HG02798 (cell line): ENCODE data around the gene COX19.
A peak's percentile ranks its signal among the peaks of the same experiment; 100 is the strongest.

Experiments
- ATAC-seq: cut with Tn5 transposase; IDR thresholded peaks from one replicate; pipeline ENCODE4 v1.9.1; 2021; ENCODE audit warnings: mild to moderate bottlenecking; ENCODE audit not compliant: unreplicated experiment, poor library complexity

The COX19 gene

DNA sequence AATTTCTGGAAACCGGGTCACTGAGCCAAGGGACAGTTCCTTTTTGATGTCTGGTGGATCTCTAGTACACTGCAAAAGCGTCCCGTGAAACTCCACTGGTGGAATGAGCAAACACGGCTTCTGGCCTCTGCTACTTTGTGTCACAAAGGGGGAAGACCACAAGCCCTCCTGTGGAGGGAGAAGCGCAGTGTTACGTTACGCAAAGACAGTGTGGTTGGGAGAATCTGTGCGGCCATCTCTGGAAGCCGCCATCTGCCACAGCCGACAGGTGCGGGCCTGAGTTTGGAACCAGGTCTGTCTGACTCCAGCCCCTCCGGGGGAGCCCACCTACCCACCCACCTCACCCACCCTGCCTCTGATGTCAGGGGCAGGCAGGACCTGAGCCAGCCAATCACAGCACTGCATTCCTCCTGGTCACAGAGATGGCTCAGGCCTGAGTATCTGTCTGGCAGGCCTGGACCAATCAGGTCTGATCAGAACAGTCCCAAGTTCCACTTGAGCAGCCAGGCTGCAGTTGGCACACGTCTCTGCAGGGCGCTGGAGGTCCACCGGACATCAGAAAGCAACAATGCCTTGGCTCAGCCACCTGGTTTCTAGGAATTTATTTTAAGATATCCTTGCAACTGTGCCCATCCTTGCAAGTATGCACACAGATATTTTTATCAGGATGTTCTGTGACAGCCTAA is 4.7 kb upstream of the COX19 start:
- ATAC-seq, result no peak

DNA sequence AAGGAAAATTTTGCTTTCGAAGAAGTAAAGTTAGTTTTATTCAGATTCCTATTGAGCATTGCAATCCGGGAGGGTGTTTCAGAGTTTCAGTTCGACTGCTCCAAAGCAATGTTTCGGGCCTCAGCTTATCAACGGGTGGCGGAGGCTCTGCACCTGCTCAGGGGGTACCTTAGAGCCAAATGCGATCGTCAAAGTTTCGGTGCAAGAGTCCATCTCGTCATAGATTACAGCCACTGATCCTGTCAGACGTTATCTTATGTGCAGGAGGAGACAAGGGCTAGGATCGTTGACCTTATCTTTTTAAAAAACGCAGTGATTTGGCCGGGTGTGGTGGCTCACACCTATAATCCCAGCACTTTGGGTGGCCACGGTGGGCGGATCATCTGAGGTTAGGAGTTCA is 3.8 kb upstream of the COX19 start:
- no peak for ATAC-seq

DNA sequence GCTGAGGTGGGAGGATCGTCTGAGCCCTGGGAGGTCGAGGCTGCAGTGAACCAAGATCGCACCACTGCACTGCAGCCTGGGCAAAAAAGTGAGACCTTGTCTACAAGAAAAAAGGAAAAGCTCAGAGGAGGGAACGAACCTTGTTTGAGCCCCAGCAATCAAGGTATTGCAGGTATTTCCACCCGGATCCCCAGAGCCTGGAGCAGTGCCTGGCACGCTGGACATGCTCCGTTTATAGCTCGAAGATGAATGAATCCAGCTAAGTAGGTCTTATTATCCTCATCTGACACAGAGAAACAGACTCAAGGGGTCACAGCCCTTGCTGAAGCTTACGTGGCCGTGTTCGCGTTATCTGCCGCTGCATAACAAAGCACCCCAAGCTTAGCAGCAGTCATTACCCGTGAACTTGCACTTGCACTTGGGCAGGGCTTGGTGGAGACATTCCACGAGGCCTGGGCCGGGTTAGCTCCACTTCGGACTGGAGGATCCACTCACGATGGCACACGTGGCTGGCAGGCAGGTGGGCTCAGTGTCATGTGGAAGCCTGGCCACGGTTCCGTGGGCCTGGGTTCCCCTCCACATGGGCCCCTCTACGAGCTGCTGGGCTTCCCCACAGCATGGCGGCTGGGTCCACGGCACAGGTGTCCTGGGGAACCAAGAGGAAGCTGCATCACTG is 3.2 kb upstream of the COX19 start:
- ATAC-seq, result no peak

DNA sequence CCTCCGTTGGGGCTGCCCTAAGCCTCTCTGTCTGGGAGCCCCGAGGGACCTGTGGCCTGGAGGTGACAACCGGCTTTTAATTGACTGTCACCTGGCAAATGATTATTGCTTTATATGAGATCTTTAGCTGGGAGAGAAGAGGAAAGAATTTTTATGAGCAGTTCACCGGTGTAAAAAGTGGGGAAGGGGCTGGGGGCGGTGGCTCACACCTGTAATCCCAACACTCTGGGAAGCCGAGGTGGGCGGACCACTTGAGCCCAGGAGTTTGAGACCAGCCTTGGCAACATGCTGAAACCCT is 2.6 kb upstream of the COX19 start:
- no peak for ATAC-seq

DNA sequence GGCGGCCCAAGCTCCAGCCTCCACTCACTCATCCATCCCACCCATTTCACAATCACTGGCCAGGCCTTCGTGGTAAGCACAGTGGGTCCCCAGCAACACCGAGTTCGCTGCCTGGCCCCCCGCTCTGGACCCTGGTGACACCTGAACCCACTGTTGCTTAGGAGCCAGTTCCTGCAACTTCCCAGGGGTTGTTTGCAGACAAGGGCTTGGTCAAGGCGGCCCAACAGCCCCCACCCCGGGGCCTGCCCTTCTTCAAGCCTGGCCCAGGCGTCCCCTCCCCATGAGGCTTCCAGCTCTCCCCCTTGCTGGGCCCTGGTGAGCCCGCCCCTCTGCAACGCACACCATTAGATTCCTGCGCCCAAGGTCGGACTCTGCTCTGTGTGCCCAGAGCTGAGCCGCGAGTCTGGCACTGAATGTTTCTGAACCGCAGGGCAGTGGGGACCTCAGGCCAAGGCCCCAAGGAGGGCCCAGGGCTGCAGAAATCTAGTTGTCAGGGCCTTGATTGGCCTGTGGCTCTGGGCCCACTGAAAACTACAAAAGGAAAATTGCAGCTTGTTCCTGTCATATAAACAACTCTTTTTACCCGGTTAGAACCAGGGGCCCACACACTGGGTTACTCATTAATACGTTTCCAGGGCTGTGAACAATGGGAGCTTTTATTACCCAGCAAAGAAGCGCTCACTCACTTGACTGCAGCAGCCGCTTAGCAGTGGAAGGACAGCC is 2.1 kb upstream of the COX19 start:
- ATAC-seq, result peak; percentile 37

DNA sequence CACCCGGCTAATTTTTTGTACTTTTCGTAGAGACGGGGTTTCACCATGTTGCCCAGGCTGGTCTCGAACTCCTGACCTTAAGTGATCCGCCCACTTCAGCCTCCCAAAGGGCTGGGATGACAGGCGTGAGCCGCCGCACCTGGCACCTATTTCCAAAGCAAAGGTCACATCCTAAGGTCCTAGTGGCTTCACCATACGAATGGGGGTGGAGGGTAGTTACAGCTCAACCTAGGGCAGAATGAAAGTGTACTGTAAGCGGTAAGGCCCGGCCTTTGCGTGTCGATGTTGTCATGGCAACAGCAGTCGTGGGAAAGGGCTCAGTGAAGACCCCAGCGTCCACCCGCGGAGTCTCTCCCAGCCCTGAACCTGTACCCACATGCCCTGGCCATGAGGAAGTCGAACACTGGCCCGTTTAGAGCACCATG is 1.6 kb upstream of the COX19 start:
- no peak for ATAC-seq

DNA sequence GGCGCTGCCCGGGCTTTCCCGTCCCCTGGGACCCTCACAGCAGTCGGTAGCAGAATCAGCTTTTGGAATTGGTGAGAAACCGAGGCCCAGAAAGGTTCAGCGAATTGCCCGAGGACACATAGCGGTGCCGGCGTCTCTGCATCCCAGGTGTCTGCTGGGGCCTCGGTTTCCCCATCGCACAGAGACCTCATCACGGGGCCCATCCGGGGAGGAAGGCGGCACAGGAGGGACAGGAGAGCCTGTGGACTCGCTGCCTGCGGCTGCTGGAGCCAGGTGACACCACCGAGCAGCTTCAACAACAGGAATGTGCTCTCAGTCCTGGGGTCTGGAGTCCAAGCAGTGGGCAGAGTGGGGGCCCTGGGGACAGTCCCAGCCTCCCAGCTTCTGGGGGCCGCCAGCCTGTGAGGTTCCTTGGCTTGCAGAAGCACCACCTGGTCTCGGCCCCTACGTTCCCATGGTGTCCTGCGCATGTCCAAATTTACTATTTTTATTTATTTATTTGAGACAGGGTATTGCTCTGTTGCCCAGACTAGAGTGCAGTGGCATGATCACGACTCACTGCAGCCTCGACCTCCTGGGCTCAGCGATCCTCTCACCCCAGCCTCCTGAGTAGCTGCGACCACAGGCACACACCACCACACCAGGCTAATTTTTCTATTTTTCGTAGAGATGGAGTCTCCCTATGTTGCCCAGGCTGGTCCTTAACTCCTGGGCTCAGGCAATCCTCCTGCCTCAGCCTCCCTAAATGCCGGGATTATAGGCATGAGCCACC is 539 bp upstream of the COX19 start:
- no peak for ATAC-seq

DNA sequence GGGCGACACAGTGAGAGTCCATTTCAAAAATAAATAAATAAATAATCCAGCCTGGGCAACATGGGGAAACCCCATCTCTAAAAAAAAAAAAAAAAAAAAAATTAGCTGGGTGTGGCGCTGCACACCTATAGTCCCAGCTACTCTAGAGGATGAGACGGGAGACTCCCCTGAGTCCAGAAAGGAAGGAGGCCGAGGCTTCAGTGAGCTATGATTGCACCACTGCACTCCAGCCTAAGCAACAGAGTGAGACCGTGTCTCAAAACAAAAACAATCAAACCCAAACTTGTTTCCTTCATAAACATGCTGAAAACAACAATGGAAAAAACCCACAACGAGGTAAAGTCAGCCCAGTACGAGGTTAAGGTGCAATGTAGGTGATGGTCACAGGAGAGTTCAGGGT is 1.2 kb downstream of the COX19 start:
- no peak for ATAC-seq

DNA sequence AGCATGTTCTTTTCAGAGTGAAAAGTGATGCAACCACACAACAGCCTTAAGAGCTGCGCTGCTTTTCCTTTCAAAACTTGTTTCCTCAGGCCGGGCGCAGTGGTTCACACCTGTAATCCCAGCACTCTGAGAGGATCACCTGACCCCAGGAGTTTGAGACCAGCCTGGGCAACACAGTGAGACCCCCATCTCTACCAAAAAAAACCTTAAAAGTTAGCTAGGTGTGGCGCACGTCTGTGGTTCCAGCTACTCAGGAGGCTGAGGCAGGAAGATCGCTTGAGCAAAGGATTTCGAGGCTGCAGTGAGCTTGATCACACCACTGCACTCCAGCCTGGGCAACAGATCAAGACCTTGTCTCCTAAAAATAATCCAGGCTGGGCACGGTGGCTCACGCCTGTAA is 2.0 kb downstream of the COX19 start:
- no peak for ATAC-seq

DNA sequence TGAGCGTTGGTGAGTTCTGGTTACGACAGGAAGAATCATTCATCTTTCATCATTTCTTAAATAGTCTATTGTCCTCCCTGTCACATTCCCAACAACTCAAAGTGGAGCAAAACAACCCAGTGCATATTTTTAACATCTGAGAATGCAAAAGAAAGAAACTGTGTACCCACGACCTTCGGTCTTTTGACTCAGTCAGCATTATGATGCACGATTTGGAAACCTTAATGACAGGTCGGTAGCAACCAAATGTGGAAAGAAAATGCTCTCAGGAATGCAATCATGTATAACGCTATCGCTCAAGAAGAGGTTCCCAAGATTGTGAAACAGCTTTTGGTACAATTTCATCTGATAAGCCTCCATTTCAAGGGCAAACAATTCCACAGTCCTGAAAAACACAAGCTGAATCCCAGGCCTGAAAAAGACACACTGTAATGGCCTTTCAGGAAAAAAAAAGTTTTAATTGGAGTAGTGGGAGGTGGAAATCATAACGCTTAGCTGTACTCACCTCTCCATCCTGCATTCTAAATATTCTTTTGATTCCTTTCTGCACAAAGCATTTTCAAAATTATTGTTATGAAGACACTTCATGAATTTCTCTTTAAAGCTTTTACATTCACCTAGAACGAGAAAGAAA is 2.6 kb downstream of the COX19 start:
- no peak for ATAC-seq

DNA sequence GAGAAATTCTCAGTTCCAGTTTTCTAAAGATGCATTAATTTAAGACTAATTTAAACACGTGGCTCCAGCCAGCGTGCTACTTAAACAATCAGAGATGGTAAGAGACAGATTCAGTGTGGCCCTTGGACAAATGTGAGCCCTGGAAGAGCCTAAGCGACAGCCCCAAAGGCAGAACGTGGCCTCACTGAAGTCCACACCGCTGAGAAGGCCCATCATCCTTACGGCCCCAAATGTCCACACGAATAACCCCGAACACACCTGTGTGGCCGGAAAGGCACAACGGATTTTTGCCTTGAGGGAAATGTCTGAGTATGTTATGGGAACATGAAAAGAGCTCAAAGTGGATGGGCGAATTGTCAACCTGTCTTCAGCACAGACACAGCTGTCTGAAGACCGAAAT is 3.2 kb downstream of the COX19 start:
- ATAC-seq, result no peak

DNA sequence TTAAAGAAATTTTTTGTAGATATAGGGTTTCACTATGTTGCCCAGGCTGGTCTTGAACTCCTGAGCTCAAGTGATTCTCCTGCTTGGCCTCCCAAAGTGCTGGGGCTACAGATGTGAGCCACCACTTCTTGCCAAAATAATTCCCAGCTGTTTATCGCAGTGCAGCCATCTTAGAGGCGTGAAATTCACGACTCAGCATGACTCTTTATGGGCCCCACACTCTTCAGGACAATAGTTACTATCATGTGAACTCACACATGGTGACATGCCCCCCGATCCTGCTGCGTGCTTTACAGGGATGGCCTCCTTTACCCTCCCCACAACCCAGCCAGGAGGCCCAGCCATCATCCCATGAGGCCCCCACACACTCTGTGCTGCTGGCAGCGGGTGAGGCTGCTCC is 4.6 kb downstream of the COX19 start:
- no peak for ATAC-seq

DNA sequence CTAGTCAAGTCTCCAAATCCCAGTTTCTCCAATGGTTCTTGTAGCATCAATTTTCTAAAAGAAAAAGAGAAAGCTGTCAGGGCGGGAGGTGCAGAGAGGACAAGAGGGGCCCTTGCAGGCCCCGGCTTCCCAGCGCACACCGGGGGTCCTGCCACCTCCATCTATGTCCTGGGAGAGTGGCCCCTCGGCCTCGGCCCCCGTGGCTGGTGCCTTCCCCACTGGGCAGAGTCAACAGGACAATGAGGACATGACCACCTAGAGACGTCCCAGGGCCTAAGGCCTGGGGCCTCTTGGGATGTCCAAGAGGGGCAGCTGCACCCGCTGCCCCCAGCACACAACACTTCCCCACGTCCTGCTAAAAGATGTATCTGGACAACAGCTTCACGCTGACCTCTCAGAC is 5.9 kb downstream of the COX19 start:
- no peak for ATAC-seq

DNA sequence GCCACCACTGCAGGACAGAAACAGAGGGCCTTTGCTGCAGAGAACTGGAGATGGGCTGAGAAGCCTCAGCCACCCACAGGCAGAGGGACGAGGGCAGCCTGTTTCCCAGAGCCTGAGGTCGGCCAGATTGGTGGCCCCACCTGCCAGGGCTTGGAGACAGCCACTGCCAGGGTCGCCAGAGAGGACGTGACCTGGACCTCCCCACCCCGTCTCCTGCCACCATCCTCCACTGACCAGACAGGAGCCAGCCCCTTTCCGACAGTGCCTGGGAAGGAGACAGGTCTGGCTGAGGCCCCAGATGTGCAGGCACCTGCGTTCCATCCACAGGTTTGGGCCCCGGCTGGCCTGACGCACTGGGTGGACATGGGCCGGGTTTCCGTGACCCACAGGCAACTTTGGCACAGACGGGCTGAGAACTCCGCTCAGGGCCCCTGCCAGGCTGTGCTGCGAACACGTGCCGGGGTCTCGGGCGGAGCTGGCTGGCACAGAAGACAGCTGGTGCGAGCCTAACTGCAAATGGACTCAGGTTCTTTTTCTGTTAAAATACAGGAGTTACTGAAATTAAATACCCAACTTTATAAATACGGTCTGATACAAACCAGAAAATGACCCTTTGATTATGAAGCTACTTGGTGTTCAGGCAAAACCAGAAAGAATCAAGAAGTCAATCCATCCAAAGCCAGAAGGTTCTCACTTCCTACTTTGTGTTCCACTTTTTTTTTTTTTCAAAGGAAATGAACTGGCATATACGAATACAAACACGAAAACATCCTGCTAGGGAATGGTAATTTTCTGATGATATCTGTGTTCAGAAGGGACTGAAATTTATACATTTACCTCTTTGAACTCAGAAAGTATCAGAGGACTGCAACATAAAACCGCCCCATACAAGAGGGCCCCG is 6.9 kb downstream of the COX19 start:
- no peak for ATAC-seq

DNA sequence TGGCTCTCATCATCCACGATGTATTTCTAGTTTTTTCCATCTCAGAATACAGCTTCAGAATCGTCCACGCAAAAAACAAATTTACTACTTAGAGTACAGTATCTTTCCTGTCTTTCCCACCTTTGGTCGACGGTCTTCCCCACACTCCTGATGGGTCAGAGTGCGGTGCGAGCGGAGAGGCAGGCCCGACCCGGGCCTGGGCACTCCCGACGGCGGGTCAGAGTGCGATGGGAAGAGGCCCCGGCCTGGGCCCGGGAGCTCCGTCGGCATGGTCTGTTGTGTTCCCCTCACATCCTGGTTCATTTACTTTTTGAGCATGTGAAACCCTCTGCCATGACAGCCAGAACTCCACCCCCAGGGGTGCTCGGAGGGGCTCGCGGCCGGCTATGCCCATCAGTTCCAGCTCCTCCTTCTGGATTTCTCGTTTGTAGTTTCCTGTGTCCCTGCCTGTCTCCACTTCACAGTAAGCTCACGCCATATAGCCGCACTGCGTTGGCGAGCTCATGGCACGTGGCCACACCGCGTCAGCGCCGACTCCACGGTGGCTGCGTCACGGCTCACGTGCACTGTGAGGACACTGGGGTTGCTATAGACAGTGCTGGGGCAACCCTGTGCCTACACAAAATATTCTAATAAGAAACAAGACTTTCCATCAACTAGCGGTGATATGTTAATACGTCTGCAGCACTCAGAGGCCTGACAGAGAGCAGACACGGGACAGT is 7.8 kb downstream of the COX19 start:
- ATAC-seq, result no peak

DNA sequence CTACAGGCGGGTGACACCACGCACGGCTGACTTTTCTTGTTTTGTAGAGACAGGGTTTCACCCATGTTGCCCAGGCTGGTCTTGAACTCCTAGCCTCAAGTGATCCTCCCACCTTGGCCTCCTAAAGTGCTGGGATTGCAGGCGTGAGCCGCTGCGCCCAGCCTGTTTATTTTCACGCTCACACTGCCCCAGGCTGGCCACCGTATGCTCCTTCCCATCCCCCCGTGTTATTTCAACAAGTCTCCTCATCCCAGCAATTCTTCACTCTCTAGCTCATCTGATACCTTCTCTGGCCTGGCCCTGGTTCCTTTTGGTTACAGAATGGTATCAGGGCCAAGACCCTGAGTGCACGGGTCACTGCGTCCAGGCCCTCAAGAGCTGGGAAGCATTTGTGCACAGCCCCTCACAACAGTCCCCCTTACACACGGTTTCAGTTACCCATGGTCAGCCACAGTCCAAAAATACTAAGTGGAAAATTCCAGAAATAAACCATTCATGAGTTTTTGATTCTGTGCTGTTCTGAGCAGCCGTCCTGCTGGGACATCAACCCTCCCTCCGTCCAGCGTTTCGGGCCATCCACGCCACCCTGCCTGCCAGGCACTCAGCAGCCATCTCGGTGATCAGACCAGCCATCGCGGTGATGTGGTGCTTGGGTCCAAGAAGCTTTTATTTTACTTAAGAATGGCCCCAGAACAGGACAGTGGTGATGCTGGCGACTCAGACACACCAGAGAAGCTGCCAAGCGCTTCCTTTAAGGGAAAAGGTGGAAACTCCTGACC is 8.9 kb downstream of the COX19 start:
- ATAC-seq, result no peak

DNA sequence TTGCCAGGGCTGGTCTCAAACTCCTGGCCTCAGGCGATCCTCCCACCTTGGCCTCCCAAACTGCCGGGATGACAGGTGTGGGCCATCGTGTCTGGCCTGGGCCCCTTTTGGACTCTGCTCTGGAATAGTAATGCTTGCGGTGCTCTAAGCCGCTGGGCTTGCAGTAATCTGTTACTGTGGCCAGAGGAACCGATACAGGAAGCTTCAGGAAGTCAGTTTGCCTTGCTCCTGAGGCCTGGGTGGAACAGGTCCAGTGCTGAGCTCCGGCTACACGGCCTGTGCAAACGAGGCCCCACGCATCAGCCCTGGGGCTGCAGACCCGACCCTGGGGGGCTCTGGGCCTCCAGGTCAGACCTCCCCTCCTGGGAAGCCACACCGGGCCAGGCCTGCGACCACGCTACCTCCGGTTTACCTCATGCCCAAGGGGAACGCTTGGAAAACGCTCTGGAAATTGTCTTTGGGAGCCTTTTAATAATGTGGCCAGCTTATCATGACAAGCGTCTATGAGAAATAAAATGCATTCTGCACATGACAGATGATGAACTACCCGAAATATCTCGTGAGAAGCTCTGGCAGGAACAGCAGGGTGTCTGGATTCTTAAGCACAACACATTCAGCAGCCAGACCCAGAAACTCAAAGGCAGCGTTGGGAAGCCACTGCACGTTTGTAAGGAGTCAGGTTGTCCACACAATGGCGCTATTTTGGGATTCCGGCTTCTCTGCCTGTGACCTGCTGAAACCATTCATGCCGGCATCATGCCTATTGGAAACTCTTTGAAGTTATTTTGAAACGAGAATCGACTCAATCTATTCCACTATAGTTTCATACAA is 10.7 kb downstream of the COX19 start:
- ATAC-seq, result no peak
